ENCODE results near the gene TUBG1. TPM values are rescaled to one million over a fixed set of nuclear protein-coding genes. Genes with fewer than 3 reads are reported as not detected.

The TUBG1 gene
- total RNA-seq, 1 donor from 2014 or later, result 102 TPM

GRCh38 chr17:42640121-42640520, 30.6 kb downstream of the TUBG1 start:
- H3K27me3 Mint-ChIP-seq (ENCODE audit: low read depth), result peaks cover 9% of the 10 kb centered on the region
- no peak overlapping the region for H3K27ac Mint-ChIP-seq (ENCODE audit: unreplicated experiment)
- peaks cover 7% of the 10 kb centered on the region for H3K4me1 Mint-ChIP-seq
- no peaks in the 10 kb centered on the region for H3K9me3 Mint-ChIP-seq
- no peaks in the 10 kb centered on the region for H3K36me3 Mint-ChIP-seq (ENCODE audit: low read depth)
- DNase-seq (ENCODE audit: low read depth, low spot score), result no peak
- H3K4me3 Mint-ChIP-seq, result no peak overlapping the region
- TF ChIP-seq, protein P1, sequence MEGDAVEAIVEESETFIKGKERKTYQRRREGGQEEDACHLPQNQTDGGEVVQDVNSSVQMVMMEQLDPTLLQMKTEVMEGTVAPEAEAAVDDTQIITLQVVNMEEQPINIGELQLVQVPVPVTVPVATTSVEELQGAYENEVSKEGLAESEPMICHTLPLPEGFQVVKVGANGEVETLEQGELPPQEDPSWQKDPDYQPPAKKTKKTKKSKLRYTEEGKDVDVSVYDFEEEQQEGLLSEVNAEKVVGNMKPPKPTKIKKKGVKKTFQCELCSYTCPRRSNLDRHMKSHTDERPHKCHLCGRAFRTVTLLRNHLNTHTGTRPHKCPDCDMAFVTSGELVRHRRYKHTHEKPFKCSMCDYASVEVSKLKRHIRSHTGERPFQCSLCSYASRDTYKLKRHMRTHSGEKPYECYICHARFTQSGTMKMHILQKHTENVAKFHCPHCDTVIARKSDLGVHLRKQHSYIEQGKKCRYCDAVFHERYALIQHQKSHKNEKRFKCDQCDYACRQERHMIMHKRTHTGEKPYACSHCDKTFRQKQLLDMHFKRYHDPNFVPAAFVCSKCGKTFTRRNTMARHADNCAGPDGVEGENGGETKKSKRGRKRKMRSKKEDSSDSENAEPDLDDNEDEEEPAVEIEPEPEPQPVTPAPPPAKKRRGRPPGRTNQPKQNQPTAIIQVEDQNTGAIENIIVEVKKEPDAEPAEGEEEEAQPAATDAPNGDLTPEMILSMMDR (conservative IDR thresholded peaks at IDR 0.05), result no peak

DNA sequence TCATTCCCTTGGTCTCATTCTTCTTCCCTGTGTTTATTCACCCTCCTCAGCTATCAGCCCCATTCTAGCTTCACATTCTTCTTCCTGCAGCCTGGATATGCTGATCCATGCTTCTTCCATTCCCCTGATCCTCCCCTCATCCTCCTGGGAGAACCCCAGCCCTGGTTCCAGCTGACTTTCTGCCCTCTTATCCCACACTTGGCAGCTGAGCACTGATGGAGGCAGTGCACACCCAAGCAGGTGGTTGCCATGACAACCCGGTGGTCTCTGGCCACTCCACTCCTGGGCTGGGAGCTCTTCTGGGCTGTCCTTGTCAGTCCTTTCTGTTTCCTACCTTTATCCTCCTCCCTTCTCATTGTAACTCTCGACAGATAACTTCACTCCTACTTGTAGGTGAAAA, 32.9 kb downstream of the TUBG1 start:
- Mint-ChIP-seq H3K9me3 (no peaks in the 10 kb centered on the region), H3K27me3 (ENCODE audit: low read depth) (peaks cover 9% of the 10 kb centered on the region), H3K27ac (ENCODE audit: unreplicated experiment) (no peak overlapping the region), H3K4me1 (peaks cover 7% of the 10 kb centered on the region), H3K36me3 (ENCODE audit: low read depth) (no peaks in the 10 kb centered on the region), H3K4me3 (no peak overlapping the region)
- TF ChIP-seq, protein P1 (conservative IDR thresholded peaks at IDR 0.05), result no peak
- no peak for DNase-seq (ENCODE audit: low read depth, low spot score)

- Mint-ChIP-seq H3K9me3 (no peaks in the 10 kb centered on the region), H3K4me3 (no peak overlapping the region), H3K27me3 (ENCODE audit: low read depth) (peaks cover 2% of the 10 kb centered on the region), H3K36me3 (ENCODE audit: low read depth) (no peaks in the 10 kb centered on the region), H3K27ac (ENCODE audit: unreplicated experiment) (no peak overlapping the region), H3K4me1 (peaks cover under 1% of the 10 kb centered on the region)
- no peak for DNase-seq (ENCODE audit: low read depth, low spot score)
- TF ChIP-seq, protein P1 (conservative IDR thresholded peaks at IDR 0.05), result no peak
These were observed 38.3 kb downstream of the TUBG1 start for GRCh38 chr17:42647778-42648177.

- H3K9me3 Mint-ChIP-seq, result no peaks in the 10 kb centered on the region
- peaks cover 6% of the 10 kb centered on the region for H3K4me1 Mint-ChIP-seq
- no peak overlapping the region for H3K4me3 Mint-ChIP-seq
- TF ChIP-seq, protein P1 (conservative IDR thresholded peaks at IDR 0.05), result no peak
- DNase-seq (ENCODE audit: low read depth, low spot score), result no peak
- H3K27ac Mint-ChIP-seq (ENCODE audit: unreplicated experiment), result no peak overlapping the region
- peaks cover 2% of the 10 kb centered on the region for H3K27me3 Mint-ChIP-seq (ENCODE audit: low read depth)
- no peaks in the 10 kb centered on the region for H3K36me3 Mint-ChIP-seq (ENCODE audit: low read depth)
These were observed 41.9 kb downstream of the TUBG1 start for GRCh38 chr17:42651392-42651791.

DNA sequence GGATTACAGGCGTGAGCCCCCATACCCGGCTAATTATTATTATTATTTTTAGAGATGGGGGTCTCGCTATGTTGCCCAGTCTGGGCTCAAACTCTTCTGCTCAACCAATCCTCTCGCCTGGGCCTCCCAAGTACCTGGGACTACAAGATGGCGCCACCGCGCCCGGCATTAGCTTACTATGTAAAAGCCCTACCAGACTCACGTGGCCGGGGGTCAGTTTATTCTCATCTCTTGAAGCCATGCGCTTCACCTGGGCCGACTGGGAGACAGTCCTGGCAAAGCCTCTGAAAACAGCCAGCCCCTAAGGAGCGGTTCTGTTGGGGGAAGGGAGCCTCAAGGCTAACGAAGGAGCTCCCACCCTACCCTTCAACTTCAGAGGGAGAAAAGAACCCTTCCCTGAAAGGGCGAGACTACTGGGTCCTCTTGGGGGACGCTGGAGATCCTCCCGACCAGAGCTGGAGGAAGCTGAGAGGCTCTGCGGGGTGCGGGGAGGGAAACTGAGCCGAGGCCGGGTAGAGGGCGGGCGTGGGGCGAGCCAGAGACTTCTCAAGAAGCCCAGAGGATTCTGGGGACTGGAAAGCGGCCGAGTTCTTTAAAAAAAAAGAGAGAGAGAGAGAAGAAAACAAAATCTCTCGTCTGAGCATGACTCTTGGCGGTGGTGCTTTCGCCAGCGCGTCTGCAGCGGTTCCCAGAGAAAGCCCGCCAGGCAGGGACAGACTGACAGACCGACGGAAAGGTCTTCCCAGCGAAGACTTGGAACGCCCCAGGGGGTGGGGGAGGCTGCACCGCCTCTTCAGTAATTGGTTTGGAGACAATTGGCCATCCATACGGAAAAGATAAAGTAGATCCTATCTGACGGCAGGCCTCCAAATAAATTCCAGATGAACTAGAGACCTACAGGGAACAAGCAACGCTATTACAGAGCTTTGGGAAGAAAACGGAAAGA, 44.0 kb downstream of the TUBG1 start:
- peaks cover 2% of the 10 kb centered on the region for H3K27me3 Mint-ChIP-seq (ENCODE audit: low read depth)
- peaks cover 10% of the 10 kb centered on the region for H3K4me1 Mint-ChIP-seq
- peak overlapping the region; percentile 55 for H3K4me3 Mint-ChIP-seq
- no peak for DNase-seq (ENCODE audit: low read depth, low spot score)
- peak overlapping the region; percentile 43 for H3K27ac Mint-ChIP-seq (ENCODE audit: unreplicated experiment)
- H3K36me3 Mint-ChIP-seq (ENCODE audit: low read depth), result no peaks in the 10 kb centered on the region
- peaks cover 5% of the 10 kb centered on the region for H3K9me3 Mint-ChIP-seq
- TF ChIP-seq, protein P1 (conservative IDR thresholded peaks at IDR 0.05), result no peak
